Measurements from ENCODE around the gene SPSB2. TPM values are rescaled to one million over a fixed set of nuclear protein-coding genes. Genes with fewer than 3 reads are reported as not detected.

Gene SPSB2
- total and polyA plus RNA-seq, 2 experiments from 2014 or later = 4.4 to 4.8 TPM

DNA sequence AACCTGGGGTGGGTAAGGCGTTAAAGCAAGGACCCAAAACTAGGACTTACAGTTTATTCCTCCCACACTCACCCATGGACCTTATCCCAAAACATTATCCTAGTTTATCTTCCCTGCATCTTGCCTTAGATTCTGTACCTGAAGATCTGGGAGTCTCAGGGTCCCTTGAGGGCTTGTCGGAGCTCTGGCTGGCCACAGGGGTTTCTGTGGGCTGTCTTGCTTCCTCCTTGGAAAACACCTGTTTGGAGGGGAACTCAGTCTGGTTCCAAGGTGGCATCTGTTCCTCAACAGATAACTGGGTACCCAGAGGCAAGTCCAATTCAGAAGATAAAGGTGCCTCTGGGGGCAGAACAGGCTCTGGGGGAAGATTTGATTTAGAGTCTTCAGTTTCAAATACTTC is 23.7 kb downstream of the SPSB2 start:
- Histone ChIP-seq H3K4me3 (no peak overlapping the region), H3F3A (ENCODE audit: insufficient read depth) (peaks cover 17% of the 10 kb centered on the region), H3K79me2 (ENCODE audit: insufficient read depth) (peaks cover 45% of the 10 kb centered on the region), H3K36me3 (ENCODE audit: low read depth) (peaks cover 21% of the 10 kb centered on the region; the same call in 1 of the 2 replicates), H3K27me3 (replicated peaks; ENCODE audit: insufficient read depth) (no peaks in the 10 kb centered on the region), H3K4me1 (ENCODE audit: insufficient read depth) (peaks cover 13% of the 10 kb centered on the region), H2AFZ (no peak overlapping the region), H3K4me2 (ENCODE audit: unreplicated experiment) (no peak overlapping the region), H3K9me3 (ENCODE audit: low read depth) (no peaks in the 10 kb centered on the region), H4K20me1 (ENCODE audit: insufficient read depth) (no peaks in the 10 kb centered on the region), H3K9ac (no peak overlapping the region), H3K9me2 (ENCODE audit: insufficient read depth) (no peaks in the 10 kb centered on the region), H3K27ac (no peak overlapping the region)
- no peak for DNase-seq
- TF ChIP-seq EZH2 (IDR thresholded peaks at IDR 0.05; ENCODE audit: insufficient read depth, poor library complexity, severe bottlenecking) (no peak), EZH2phosphoT487 (IDR thresholded peaks at IDR 0.05; ENCODE audit: insufficient read depth, low read depth) (no peak)
- in situ Hi-C loops (cut with MboI) = no loop called here
- 80 to 91% methylated on average over 2 of the region's 2 CpGs for WGBS, 2 experiments (ENCODE audit: low coverage in 1 of 2, low lambda C conversion rate in 2 of 2, missing lambda C conversion rate in 2 of 2)

DNA sequence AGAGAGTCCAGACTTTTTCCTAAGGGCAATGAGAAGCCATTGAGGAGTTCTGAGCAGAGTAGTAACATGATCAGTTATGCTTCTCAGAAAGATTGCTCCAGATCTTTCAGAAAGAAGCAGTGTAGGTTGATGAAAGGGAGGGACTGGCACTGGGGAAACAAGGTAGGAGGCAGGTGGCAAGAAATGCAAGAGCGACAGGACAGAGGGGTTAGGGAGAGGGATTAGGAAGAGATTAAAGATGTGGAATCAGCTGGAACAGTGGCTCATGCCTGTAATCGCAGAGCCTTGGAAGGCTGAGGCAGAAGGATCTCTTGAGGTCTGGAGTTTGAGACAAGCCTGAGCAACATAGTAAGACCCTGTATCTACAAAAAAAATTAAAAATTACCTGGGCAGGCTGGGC is 25.4 kb downstream of the SPSB2 start:
- H3K79me2 ChIP-seq (ENCODE audit: insufficient read depth) = peaks cover 33% of the 10 kb centered on the region
- no peaks in the 10 kb centered on the region for H3K4me1 ChIP-seq (ENCODE audit: insufficient read depth)
- no peak overlapping the region for H2AFZ ChIP-seq
- H3K4me3 ChIP-seq = no peak overlapping the region
- H3K9me3 ChIP-seq (ENCODE audit: low read depth) = no peaks in the 10 kb centered on the region
- no peaks in the 10 kb centered on the region for H3K27me3 ChIP-seq (replicated peaks; ENCODE audit: insufficient read depth)
- WGBS, 2 experiments (ENCODE audit: low coverage in 1 of 2, low lambda C conversion rate in 2 of 2, missing lambda C conversion rate in 2 of 2) = 95 to 100% methylated on average over 2 of the region's 2 CpGs
- H3K9me2 ChIP-seq (ENCODE audit: insufficient read depth) = no peaks in the 10 kb centered on the region
- DNase-seq = no peak
- no peak overlapping the region for H3K9ac ChIP-seq
- peaks cover 22% of the 10 kb centered on the region; the same call in 1 of the 2 replicates for H3K36me3 ChIP-seq (ENCODE audit: low read depth)
- no peaks in the 10 kb centered on the region for H4K20me1 ChIP-seq (ENCODE audit: insufficient read depth)
- no peak for TF ChIP-seq EZH2 (IDR thresholded peaks at IDR 0.05; ENCODE audit: insufficient read depth, poor library complexity, severe bottlenecking)
- no peak overlapping the region for H3K27ac ChIP-seq
- in situ Hi-C loops (cut with MboI) = no loop called here
- no peak overlapping the region for H3K4me2 ChIP-seq (ENCODE audit: unreplicated experiment)
- H3F3A ChIP-seq (ENCODE audit: insufficient read depth) = 0 out of 2 replicates have a peak, but pooled peaks cover 5% of the 10 kb centered on the region

DNA sequence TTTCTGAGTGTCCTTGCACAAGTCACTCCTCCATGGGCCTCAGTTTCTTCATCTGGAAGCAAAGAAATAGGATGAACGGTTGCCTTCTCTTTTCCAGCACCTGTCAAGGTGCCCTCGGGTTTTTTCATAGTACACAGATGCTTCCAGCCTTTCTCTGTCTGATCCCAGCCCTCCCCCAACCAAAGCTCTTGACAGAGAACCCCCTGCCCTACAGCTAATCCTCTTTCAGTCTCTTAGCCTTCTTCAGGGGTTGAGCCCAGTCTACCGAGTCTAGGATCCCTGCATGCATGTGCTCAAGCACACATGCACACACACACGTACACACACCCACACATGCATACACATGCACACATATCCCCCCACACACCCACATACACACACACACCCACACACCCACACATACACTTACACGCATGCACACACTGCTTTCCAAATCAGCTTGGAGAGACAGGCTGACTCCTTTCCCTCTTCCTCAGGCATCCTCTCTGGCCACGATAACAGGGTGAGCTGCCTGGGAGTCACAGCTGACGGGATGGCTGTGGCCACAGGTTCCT is 26.7 kb downstream of the SPSB2 start:
- Histone ChIP-seq H3F3A (ENCODE audit: insufficient read depth) (0 out of 2 replicates have a peak, but pooled peaks cover 2% of the 10 kb centered on the region), H3K9me3 (ENCODE audit: low read depth) (no peaks in the 10 kb centered on the region), H3K36me3 (ENCODE audit: low read depth) (peaks cover 22% of the 10 kb centered on the region; the same call in 1 of the 2 replicates), H3K9me2 (ENCODE audit: insufficient read depth) (no peaks in the 10 kb centered on the region), H4K20me1 (ENCODE audit: insufficient read depth) (no peaks in the 10 kb centered on the region), H3K4me3 (no peak overlapping the region), H3K4me2 (ENCODE audit: unreplicated experiment) (no peak overlapping the region), H3K9ac (no peak overlapping the region), H3K27ac (no peak overlapping the region), H3K79me2 (ENCODE audit: insufficient read depth) (peaks cover 33% of the 10 kb centered on the region), H3K4me1 (ENCODE audit: insufficient read depth) (no peaks in the 10 kb centered on the region), H3K27me3 (replicated peaks; ENCODE audit: insufficient read depth) (no peaks in the 10 kb centered on the region), H2AFZ (no peak overlapping the region)
- no peak for TF ChIP-seq EZH2phosphoT487 (IDR thresholded peaks at IDR 0.05; ENCODE audit: insufficient read depth, low read depth)
- no peak for TF ChIP-seq EZH2 (IDR thresholded peaks at IDR 0.05; ENCODE audit: insufficient read depth, poor library complexity, severe bottlenecking)
- DNase-seq = no peak
- in situ Hi-C loops (cut with MboI) = no loop called here
- WGBS, 2 experiments (ENCODE audit: low coverage in 1 of 2, low lambda C conversion rate in 2 of 2, missing lambda C conversion rate in 2 of 2) = 78% methylated on average over 7 of the region's 7 CpGs

DNA sequence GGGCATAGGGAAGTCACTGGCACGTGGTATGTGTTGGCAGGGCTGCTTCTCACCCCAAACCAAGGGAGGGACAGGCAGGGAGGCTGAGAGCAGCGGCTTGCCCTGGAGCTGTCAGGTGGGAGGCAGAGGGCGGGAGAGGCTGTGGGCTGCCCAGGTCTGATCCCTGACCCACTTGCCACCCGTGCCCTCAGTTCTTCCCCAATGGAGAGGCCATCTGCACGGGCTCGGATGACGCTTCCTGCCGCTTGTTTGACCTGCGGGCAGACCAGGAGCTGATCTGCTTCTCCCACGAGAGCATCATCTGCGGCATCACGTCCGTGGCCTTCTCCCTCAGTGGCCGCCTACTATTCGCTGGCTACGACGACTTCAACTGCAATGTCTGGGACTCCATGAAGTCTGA is 27.7 kb downstream of the SPSB2 start:
- Histone ChIP-seq H3K36me3 (ENCODE audit: low read depth) (peaks cover 22% of the 10 kb centered on the region; the same call in 1 of the 2 replicates), H3F3A (ENCODE audit: insufficient read depth) (no peaks in the 10 kb centered on the region), H3K4me3 (no peak overlapping the region), H4K20me1 (ENCODE audit: insufficient read depth) (no peaks in the 10 kb centered on the region), H3K79me2 (ENCODE audit: insufficient read depth) (peaks cover 28% of the 10 kb centered on the region), H3K4me2 (ENCODE audit: unreplicated experiment) (no peak overlapping the region), H3K9me3 (ENCODE audit: low read depth) (no peaks in the 10 kb centered on the region), H3K9me2 (ENCODE audit: insufficient read depth) (no peaks in the 10 kb centered on the region), H2AFZ (no peak overlapping the region), H3K27me3 (replicated peaks; ENCODE audit: insufficient read depth) (no peaks in the 10 kb centered on the region), H3K9ac (no peak overlapping the region), H3K4me1 (ENCODE audit: insufficient read depth) (no peaks in the 10 kb centered on the region), H3K27ac (no peak overlapping the region)
- in situ Hi-C loops (cut with MboI) = no loop called here
- TF ChIP-seq EZH2 (IDR thresholded peaks at IDR 0.05; ENCODE audit: insufficient read depth, poor library complexity, severe bottlenecking) (no peak), EZH2phosphoT487 (IDR thresholded peaks at IDR 0.05; ENCODE audit: insufficient read depth, low read depth) (no peak)
- DNase-seq = no peak
- WGBS, 2 experiments (ENCODE audit: low coverage in 1 of 2, low lambda C conversion rate in 2 of 2, missing lambda C conversion rate in 2 of 2) = 92 to 93% methylated on average over 17 of the region's 17 CpGs

Data from GM23248 (cell line).